Measurements from ENCODE around the gene ITGB1BP2. TPM values are rescaled to one million over a fixed set of nuclear protein-coding genes. Genes with fewer than 3 reads are reported as not detected.
"Not testable (repeated sequence)": the region's sequence is repeated elsewhere in the genome, so short reads cannot be mapped to it uniquely, and the experiment has no call there.

Gene ITGB1BP2
- total RNA-seq, 2 donors from 2014 or later: 0.77 to 6.5 TPM

- Histone ChIP-seq H3K36me3 (no peaks in the 10 kb centered on the region), H3K4me1 (replicated peaks) (no peaks in the 10 kb centered on the region), H3K9me3 (no peaks in the 10 kb centered on the region), H3K27ac (no peak overlapping the region), H3K4me3 (no peak overlapping the region), H3K27me3 (replicated peaks; ENCODE audit: insufficient read depth) (no peaks in the 10 kb centered on the region)
- no peak for DNase-seq (ENCODE audit: low spot score)
- TF ChIP-seq, protein P1, sequence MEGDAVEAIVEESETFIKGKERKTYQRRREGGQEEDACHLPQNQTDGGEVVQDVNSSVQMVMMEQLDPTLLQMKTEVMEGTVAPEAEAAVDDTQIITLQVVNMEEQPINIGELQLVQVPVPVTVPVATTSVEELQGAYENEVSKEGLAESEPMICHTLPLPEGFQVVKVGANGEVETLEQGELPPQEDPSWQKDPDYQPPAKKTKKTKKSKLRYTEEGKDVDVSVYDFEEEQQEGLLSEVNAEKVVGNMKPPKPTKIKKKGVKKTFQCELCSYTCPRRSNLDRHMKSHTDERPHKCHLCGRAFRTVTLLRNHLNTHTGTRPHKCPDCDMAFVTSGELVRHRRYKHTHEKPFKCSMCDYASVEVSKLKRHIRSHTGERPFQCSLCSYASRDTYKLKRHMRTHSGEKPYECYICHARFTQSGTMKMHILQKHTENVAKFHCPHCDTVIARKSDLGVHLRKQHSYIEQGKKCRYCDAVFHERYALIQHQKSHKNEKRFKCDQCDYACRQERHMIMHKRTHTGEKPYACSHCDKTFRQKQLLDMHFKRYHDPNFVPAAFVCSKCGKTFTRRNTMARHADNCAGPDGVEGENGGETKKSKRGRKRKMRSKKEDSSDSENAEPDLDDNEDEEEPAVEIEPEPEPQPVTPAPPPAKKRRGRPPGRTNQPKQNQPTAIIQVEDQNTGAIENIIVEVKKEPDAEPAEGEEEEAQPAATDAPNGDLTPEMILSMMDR (IDR thresholded peaks at IDR 0.05): no peak
- no peak for TF ChIP-seq POLR2A (IDR thresholded peaks at IDR 0.05)
- WGBS: 83% methylated on average over 7 of the region's 7 CpGs
- intact Hi-C loops (cut with DNase I): no loop called here
These were observed 8.7 kb upstream of the ITGB1BP2 start for GRCh38 chrX:71292669-71293365.

GRCh38 chrX:71296806-71297205 is 4.7 kb upstream of the ITGB1BP2 start:
- H3K27me3 ChIP-seq (replicated peaks; ENCODE audit: insufficient read depth): no peaks in the 10 kb centered on the region
- H3K4me1 ChIP-seq (replicated peaks): no peaks in the 10 kb centered on the region
- H3K4me3 ChIP-seq: no peak overlapping the region
- WGBS: 93% methylated on average over 6 of the region's 6 CpGs
- no peaks in the 10 kb centered on the region for H3K9me3 ChIP-seq
- TF ChIP-seq POLR2AphosphoS5 (IDR thresholded peaks at IDR 0.05): no peak
- TF ChIP-seq POLR2A (IDR thresholded peaks at IDR 0.05): no peak
- TF ChIP-seq, protein P1 (IDR thresholded peaks at IDR 0.05): no peak
- intact Hi-C loops (cut with DNase I): no loop called here
- DNase-seq (ENCODE audit: low spot score): no peak
- H3K36me3 ChIP-seq: no peaks in the 10 kb centered on the region
- H3K27ac ChIP-seq: no peak overlapping the region

DNA sequence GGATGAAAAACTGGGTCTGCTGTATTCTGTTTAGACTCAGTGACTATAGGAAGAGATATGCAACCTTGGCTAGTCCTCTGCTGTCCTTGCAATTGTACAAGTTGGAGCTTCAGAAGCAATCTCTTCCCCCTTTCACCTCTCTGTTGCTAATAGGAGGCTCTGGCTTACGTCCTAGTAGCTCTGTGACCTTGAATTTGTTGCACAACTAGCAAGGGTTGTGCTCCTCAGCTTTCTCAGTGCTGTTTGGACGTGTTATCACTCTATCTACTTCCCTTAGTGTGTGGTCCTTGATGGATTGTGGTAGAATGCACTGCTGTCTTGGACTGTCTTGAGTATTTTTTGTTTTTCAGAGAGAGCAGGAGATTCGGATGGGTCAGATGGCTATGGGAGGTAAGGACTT is 3.4 kb upstream of the ITGB1BP2 start:
- no peaks in the 10 kb centered on the region for H3K27me3 ChIP-seq (replicated peaks; ENCODE audit: insufficient read depth)
- no peaks in the 10 kb centered on the region for H3K9me3 ChIP-seq
- no peak overlapping the region for H3K27ac ChIP-seq
- no peaks in the 10 kb centered on the region for H3K36me3 ChIP-seq
- no peak for DNase-seq (ENCODE audit: low spot score)
- intact Hi-C loops (cut with DNase I): no loop called here
- no peak overlapping the region for H3K4me3 ChIP-seq
- TF ChIP-seq, protein P1 (IDR thresholded peaks at IDR 0.05): no peak
- TF ChIP-seq POLR2AphosphoS5 (IDR thresholded peaks at IDR 0.05) (no peak), POLR2A (IDR thresholded peaks at IDR 0.05) (no peak)
- WGBS: 61% methylated on average over 3 of the region's 3 CpGs
- no peaks in the 10 kb centered on the region for H3K4me1 ChIP-seq (replicated peaks)

DNA sequence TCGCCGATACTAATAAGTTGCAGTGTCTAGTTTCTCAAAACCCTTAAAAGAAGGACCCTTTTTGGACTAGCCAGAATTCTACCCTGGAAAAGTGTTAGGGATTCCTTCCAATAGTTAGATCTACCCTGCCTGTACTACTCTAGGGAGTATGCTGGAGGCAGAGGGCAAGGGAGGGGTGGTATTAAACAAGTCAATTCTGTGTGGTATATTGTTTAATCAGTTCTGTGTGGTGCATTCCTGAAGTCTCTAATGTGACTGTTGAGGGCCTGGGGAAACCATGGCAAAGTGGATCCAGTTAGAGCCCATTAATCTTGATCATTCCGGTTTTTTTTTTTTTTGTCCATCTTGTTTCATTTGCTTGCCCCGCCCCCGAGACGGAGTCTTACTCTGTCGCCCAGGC is 1.5 kb upstream of the ITGB1BP2 start:
- 83% methylated on average over 6 of the region's 7 CpGs for WGBS
- not testable (repeated sequence) for H3K36me3 ChIP-seq

GRCh38 chrX:71300495-71300894 is 1.1 kb upstream of the ITGB1BP2 start:
- H3K9me3 ChIP-seq; H3K4me3 ChIP-seq; intact Hi-C loops (cut with DNase I); H3K27ac ChIP-seq; DNase-seq (ENCODE audit: low spot score); H3K36me3 ChIP-seq; H3K4me1 ChIP-seq (replicated peaks); H3K27me3 ChIP-seq (replicated peaks; ENCODE audit: insufficient read depth): not testable (repeated sequence)
- WGBS: 89% methylated on average over 7 of the region's 7 CpGs

More for the DNA sequence above, 1.5 kb upstream of the ITGB1BP2 start:
- DNase-seq (ENCODE audit: low spot score); H3K27ac ChIP-seq; H3K4me1 ChIP-seq (replicated peaks); intact Hi-C loops (cut with DNase I); H3K27me3 ChIP-seq (replicated peaks; ENCODE audit: insufficient read depth); H3K4me3 ChIP-seq; H3K9me3 ChIP-seq: not testable (repeated sequence)

DNA sequence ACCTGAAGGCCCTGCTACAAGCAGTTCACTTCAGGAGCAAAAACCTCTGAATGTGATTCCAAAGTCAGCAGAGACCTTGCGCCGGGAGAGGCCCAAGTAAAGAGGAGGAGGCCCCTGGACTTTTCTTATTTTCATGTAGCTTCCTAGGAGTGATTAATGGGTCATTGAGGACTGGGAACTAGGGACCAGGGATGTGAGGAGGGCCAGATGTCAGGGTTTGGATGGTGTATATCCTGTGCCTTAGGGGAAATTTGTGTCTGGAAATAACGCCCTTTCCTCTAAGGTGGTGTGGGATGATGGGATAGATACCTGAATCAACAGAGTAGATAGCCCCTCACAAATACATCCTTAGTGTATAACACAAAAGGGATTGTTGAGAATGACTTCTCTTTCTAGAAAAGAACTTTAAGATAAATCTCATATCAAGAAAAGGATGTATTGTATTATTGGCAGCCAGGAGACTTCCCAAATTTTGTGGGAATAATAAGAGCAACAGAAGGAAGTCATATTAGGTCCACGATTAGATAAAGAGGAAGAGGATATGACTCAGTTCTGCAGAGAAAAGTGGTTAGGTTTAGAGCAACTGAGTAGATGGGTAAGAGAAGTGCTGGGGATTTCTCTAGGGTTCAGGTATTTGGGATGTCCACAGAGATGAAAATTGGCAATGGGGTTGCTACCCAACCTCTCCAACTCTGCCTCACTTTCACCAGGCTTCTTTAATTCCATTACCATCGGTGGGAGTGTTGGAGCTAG is 1.1 kb downstream of the ITGB1BP2 start:
- intact Hi-C loops (cut with DNase I): no loop called here

More for the DNA sequence above, 1.1 kb downstream of the ITGB1BP2 start:
- no peak for DNase-seq (ENCODE audit: low spot score)
- H3K9me3 ChIP-seq: no peaks in the 10 kb centered on the region
- H3K4me3 ChIP-seq: no peak overlapping the region
- H3K27me3 ChIP-seq (replicated peaks; ENCODE audit: insufficient read depth): no peaks in the 10 kb centered on the region
- no peaks in the 10 kb centered on the region for H3K36me3 ChIP-seq
- TF ChIP-seq, protein P1 (IDR thresholded peaks at IDR 0.05): no peak
- TF ChIP-seq POLR2A (IDR thresholded peaks at IDR 0.05) (no peak), POLR2AphosphoS5 (IDR thresholded peaks at IDR 0.05) (no peak)
- no peak overlapping the region for H3K27ac ChIP-seq
- WGBS: 78% methylated on average over 5 of the region's 5 CpGs
- H3K4me1 ChIP-seq (replicated peaks): no peaks in the 10 kb centered on the region
